GM18505 (cell line): ENCODE data around the gene RETREG1.
"Not testable (repeated sequence)": the region's sequence is repeated elsewhere in the genome, so short reads cannot be mapped to it uniquely, and the experiment has no call there.

Experiments
- ATAC-seq: cut with Tn5 transposase; IDR thresholded peaks from one replicate; pipeline ENCODE4 v1.9.1; 2021; ENCODE audit not compliant: unreplicated experiment
- POLR2A ChIP-seq: IDR thresholded peaks from 4 replicates; pipeline ENCODE4 v1.6.1; 2011; ENCODE audit warnings: borderline replicate concordance; ENCODE audit not compliant: insufficient read depth, insufficient read length; ENCODE audit errors: extremely low read depth

The RETREG1 gene, protein sequence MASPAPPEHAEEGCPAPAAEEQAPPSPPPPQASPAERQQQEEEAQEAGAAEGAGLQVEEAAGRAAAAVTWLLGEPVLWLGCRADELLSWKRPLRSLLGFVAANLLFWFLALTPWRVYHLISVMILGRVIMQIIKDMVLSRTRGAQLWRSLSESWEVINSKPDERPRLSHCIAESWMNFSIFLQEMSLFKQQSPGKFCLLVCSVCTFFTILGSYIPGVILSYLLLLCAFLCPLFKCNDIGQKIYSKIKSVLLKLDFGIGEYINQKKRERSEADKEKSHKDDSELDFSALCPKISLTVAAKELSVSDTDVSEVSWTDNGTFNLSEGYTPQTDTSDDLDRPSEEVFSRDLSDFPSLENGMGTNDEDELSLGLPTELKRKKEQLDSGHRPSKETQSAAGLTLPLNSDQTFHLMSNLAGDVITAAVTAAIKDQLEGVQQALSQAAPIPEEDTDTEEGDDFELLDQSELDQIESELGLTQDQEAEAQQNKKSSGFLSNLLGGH

DNA sequence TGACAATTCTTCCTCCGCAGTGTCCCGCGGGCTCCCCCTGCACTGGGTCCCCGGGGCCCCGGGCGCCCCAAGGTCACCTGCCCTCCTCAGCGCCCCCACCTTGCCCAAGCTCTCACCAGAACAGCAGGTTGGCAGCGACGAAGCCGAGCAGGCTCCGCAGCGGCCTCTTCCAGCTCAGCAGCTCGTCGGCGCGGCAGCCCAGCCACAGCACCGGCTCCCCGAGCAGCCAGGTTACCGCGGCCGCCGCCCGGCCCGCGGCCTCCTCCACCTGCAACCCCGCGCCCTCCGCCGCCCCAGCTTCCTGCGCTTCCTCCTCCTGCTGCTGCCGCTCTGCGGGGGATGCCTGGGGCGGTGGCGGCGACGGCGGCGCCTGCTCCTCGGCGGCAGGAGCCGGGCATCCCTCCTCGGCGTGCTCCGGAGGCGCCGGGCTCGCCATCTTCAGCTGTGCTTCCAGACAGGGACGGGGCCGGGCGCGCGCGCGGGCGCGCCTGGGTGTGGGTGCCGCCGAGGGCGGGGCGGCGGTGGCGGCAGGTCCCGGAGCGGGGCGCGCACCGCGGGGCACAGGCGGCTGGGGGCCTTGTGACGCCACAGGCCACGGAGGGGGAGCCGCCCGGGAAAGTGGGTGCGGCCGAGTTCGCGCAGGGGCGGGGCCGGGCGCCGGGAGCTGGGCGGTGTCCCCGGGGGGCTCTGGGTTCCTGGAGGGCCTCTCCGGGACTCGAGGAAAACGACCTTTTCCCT lies at the start of gene RETREG1:
Gene RETREG1 (minus strand): TSS at position 462 of the 738 bp plus-strand sequence. CDS start 26 bp downstream, at position 436.
- TF ChIP-seq POLR2A: no peak
- ATAC-seq: peak; percentile 78

DNA sequence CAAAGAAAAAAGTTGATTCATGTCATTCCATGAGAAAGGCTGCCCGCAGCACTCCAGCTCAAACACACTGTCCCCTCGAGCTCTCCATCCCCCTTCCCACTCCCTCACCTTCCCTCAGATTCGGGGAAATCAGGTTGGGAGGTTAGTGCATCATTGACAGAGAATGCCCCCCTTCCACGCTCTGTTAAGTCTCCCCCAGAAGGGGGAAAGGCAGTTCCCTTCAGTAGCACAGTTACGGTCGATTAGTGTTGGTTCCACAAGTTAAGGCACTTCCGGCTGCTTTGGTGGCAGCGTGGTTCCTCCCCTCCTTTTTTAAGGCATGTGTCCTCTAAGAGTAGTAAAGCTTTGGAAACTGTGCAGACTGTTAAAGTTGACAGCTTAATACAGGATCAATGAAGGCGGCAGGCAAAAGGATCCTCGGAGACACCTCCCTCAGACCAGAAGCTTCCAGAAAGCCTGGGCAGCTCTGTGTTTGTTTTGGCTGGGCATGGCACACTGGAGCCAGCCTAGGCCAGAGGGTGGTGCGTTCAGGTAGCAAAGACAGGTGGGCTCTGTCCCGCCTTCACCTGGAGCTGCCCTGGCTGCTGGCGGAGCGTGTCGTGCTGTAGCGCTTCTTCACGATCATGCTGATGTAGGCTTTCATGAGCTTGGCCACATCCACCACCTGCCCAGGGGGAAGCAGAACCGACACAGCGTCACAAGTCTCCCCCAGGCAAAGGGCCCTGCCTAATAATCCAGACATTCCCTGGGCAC lies 49.5 kb upstream of the RETREG1 start:
- TF ChIP-seq POLR2A: no peak
- ATAC-seq: no peak

DNA sequence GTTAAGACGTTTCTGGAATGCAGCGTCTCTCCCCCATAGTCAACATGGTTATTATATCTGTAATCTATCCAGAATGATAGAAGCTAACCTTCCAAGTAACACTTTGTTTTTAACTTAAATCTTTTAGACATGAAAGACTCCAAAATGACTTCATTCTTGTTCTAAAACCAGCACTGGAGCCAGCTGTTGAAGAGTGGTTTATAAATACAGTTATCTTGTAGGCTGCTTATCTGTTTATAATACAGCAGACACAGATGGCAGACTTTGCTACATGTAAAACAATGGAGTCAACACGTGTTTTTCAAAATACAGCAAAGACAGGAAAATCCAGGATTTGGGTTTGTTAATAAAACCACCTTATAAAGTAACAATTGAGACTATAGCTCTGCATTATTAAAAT lies 48.8 kb upstream of the RETREG1 start:
- no peak for ATAC-seq
- no peak for TF ChIP-seq POLR2A

DNA sequence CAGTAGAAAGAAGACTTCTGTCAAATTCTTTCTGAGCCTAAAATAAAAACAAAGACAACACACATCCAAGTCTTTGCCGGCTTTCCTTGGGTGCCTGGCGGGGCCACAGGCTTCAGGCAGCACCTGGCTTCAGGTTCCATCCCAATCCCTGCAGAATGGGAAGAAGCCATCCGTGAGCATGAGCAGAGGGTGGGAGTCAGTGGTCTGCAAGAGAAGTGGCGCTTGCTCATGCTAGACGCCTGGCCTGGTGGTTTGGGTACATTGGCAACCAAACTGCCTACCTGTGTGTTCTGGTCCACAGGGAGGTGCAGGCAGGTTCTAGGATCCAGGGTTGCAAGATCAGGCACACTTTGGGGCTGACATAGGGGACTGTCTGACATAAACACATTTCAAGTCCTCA lies 47.6 kb upstream of the RETREG1 start:
- ATAC-seq: no peak
- no peak for TF ChIP-seq POLR2A

DNA sequence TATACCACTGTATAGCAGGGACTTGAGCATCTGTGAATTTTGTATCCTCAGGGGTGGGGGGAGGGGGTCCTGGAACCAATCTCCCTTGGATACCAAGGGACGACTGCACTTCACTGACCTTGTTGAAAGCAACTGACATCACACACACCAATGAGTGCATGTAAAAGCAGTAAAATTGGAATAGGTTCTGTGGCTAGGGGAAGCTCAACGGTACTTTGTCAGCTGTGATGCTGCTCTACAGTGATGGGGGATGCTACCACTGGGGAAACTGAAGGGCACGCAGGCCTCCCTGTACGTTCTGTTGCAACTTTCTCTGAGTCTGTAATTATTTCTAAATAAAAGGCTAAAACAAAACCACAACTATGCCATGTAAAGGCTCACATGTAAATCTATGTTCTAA lies 47.0 kb upstream of the RETREG1 start:
- no peak for TF ChIP-seq POLR2A
- ATAC-seq: no peak

DNA sequence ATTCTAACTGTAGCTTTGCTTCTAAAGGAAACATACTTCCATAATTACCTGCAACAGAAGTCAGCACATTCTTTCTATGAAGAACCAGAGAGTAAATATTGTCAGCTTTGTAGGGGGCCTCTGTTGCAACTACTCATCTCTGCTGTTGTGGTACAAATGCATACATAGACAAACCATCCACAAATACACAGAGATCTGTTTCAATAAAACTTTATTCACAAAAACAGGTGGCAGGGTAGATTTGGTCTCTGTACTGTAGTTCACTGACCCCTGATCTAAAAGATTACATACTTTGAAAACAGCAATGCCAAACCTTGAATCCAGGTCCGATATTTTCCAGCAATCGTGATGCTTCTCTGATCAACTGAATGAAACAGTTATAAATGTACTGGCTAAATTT lies 44.9 kb upstream of the RETREG1 start:
- ATAC-seq: no peak
- TF ChIP-seq POLR2A: no peak

DNA sequence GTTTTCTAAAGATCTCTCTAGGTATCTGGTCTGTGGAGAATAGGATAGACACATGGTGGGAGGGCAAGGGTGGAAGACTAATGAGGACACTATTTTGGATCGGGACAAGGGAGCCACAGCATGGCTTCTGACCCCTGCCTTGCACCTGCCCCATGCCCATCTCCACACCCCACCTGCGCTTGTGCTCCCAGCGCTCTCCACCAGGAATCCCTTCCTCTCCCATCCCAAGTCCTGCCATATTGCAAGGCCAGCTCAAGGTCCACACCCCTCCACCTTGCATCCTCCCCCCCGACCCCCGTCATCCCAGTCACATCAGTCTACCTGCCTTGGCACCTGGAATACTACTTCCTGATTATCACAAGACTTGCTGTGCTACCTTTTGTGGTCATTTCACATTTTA lies 44.2 kb upstream of the RETREG1 start:
- ATAC-seq: no peak
- TF ChIP-seq POLR2A: no peak

DNA sequence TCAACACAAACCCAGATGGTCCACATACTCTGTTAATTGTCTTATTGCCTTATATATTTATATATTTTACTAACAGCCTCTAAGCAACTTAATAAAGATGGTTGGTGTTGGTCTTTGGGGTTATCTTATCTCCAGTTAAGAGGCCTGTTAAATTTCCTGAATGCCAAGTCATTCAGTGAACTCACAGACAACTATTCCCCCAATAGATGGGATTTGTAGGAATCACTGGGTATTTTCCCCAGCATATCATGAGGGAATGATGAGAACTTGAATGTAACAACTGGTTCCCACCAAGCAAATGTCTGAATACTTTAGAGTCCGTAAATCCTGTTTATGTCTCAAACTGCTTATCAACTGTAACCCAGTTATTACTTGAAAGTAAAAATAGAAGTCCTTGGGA lies 42.7 kb upstream of the RETREG1 start:
- ATAC-seq: no peak
- TF ChIP-seq POLR2A: no peak

DNA sequence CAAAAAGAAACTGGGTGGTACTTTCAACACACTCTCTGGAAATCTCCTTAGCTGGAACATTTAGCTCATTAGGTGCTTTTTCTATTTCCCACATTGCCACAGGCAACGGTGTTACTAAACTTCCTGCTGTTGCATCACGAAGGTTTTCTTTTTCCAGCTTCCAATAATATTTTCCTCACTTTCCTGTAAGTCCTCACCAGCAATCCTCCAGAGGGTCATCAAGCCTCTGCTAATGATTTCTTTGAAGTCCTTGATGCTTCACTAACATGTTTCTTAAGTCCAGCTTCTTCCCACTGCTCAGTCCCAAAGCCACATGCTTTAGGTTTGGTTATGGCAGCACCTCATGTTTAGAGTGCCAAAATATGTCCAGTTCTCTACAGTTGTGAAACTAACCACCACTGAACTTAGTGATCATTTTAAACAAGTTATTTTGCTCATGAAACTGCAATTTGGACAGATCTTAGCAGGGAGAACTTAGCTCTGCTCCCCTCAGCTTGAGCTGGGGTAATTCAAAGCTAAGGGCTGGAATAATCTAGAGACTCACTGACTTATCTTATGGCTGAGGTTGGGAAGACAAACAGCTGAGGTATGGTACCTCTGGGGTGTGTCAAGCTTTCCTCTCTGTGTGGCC lies 39.9 kb upstream of the RETREG1 start:
- TF ChIP-seq POLR2A: no peak
- no peak for ATAC-seq

DNA sequence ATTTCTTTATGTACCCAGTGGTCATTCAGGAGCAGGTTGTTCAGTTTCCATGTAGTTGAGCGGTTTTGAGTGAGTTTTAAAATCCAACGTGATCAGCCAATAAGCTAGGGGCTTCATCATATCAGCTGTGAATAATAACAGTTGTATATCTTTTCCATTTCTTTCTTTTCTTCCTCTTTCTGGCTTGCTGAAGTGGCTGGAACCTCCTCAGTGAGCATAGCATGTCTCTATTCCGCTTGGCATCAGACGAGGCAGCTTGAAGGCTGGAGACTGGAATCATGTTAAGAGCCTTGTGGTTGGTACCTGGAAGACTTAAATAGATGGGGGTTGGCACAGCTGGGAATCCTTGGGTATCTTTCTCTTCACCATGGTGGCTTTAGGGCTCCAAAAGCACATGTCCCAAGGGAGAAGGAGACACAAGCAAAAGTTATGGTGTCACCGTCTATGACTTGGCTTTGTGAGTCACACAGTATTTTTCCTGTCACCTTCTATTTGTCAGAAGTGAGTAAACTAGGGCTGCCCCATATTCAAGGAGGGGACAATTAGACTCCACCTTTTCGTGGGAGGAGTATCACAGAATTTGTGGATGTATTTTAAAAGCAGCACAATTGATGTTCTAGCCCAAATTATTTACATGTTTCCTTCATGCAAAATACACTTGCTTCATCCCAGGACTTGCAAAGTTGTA lies 38.0 kb upstream of the RETREG1 start:
- no peak for ATAC-seq
- no peak for TF ChIP-seq POLR2A

DNA sequence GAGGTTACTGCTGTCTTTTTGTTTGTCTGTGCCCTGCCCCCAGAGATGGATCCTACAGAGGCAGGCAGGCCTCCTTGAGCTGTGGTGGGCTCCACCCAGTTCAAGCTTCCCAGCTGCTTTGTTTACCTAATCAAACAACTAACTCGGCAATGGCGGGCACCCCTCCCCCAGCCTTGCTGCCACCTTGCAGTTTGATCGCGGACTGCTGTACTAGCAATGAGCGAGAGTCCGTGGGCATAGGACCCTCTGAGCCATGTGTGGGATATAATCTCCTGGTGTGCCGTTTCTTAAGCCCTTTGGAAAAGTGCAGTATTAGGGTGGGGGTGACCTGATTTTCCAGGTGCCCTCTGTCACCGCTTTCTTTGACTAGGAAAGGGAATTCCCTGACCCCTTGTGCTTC lies 31.9 kb upstream of the RETREG1 start:
- not testable (repeated sequence) for ATAC-seq

DNA sequence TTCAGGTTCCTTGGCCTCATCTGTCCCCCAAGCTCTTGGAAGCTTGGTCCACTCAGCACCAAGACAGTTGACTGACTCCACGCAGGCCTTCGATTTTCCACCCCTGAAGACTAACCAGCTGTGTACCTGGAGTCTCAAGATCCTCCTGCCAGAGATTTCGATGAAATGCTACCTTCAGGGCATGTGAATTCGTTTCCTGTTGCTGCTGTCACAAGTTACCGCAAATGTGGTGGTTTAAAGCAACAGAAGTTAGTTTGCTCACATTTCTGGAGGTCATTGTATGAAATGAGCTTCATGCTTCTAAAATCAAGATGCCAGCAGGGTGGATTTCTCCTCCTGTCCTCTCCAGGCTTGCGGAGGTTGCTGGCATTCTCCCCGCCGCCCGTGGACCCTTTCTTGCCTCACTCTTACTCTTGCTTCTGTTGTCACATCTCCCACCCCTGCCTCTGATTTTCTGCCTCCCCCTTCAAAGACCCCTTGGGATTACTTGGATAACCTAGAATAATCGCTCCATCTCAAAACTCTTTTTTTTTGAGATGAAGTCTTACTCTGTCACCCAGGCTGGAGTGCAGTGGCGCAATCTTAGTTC lies 27.6 kb upstream of the RETREG1 start:
- no peak for ATAC-seq
- TF ChIP-seq POLR2A: no peak
